Measurements from ENCODE around the gene LPCAT2.
A peak's percentile ranks its signal among the peaks of the same experiment; 100 is the strongest.

LPCAT2 gene

GRCh38 chr16:55508941-55509931, at the start of gene LPCAT2:
LPCAT2 (plus strand) TSS chr16:55509072; CDS start chr16:55509182, 110 bp downstream.
- Histone ChIP-seq H3K36me3 (ENCODE audit: control insufficient read depth, insufficient read depth, low read length) (no peaks in the 10 kb centered on the region), H3K4me3 (ENCODE audit: low read length) (peak within 1 kb of the TSS; percentile 64), H3K27me3 (ENCODE audit: control insufficient read depth, insufficient read depth, low read length) (no peaks in the 10 kb centered on the region), H3K27ac (ENCODE audit: low read depth, low read length) (no peak within 1 kb of the TSS), H3K4me1 (ENCODE audit: control insufficient read depth, insufficient read depth, low read length) (no peaks in the 10 kb centered on the region), H3K9ac (ENCODE audit: low read length) (no peak within 1 kb of the TSS)

- H3K27me3 ChIP-seq (ENCODE audit: control insufficient read depth, insufficient read depth, low read length) = no peaks in the 10 kb centered on the region
- no peak overlapping the region for H3K4me3 ChIP-seq (ENCODE audit: low read length)
- no peaks in the 10 kb centered on the region for H3K4me1 ChIP-seq (ENCODE audit: control insufficient read depth, insufficient read depth, low read length)
Measured at GRCh38 chr16:55462241-55462640, 46.6 kb upstream of the LPCAT2 start.

GRCh38 chr16:55464375-55464774, 44.5 kb upstream of the LPCAT2 start:
- no peak overlapping the region for H3K27ac ChIP-seq (ENCODE audit: low read depth, low read length)
- H3K4me1 ChIP-seq (ENCODE audit: control insufficient read depth, insufficient read depth, low read length) = no peaks in the 10 kb centered on the region
- no peaks in the 10 kb centered on the region for H3K27me3 ChIP-seq (ENCODE audit: control insufficient read depth, insufficient read depth, low read length)
- H3K36me3 ChIP-seq (ENCODE audit: control insufficient read depth, insufficient read depth, low read length) = no peaks in the 10 kb centered on the region
- no peak overlapping the region for H3K4me3 ChIP-seq (ENCODE audit: low read length)
- no peak overlapping the region for H3K9ac ChIP-seq (ENCODE audit: low read length)

More at GRCh38 chr16:55462241-55462640, 46.6 kb upstream of the LPCAT2 start:
- no peak overlapping the region for H3K9ac ChIP-seq (ENCODE audit: low read length)
- H3K36me3 ChIP-seq (ENCODE audit: control insufficient read depth, insufficient read depth, low read length) = no peaks in the 10 kb centered on the region
- H3K27ac ChIP-seq (ENCODE audit: low read depth, low read length) = no peak overlapping the region

GRCh38 chr16:55465077-55465896, 43.6 kb upstream of the LPCAT2 start:
- no peaks in the 10 kb centered on the region for H3K36me3 ChIP-seq (ENCODE audit: control insufficient read depth, insufficient read depth, low read length)
- H3K27ac ChIP-seq (ENCODE audit: low read depth, low read length) = no peak overlapping the region
- H3K4me1 ChIP-seq (ENCODE audit: control insufficient read depth, insufficient read depth, low read length) = peaks cover 1% of the 10 kb centered on the region
- no peaks in the 10 kb centered on the region for H3K27me3 ChIP-seq (ENCODE audit: control insufficient read depth, insufficient read depth, low read length)
- H3K9ac ChIP-seq (ENCODE audit: low read length) = no peak overlapping the region
- no peak overlapping the region for H3K4me3 ChIP-seq (ENCODE audit: low read length)

GRCh38 chr16:55466209-55466608, 42.7 kb upstream of the LPCAT2 start:
- Histone ChIP-seq H3K4me3 (ENCODE audit: low read length) (no peak overlapping the region), H3K27me3 (ENCODE audit: control insufficient read depth, insufficient read depth, low read length) (no peaks in the 10 kb centered on the region), H3K9ac (ENCODE audit: low read length) (no peak overlapping the region), H3K27ac (ENCODE audit: low read depth, low read length) (no peak overlapping the region), H3K36me3 (ENCODE audit: control insufficient read depth, insufficient read depth, low read length) (no peaks in the 10 kb centered on the region), H3K4me1 (ENCODE audit: control insufficient read depth, insufficient read depth, low read length) (peaks cover 3% of the 10 kb centered on the region)

- no peak overlapping the region for H3K4me3 ChIP-seq (ENCODE audit: low read length)
- peaks cover 3% of the 10 kb centered on the region for H3K4me1 ChIP-seq (ENCODE audit: control insufficient read depth, insufficient read depth, low read length)
- no peaks in the 10 kb centered on the region for H3K27me3 ChIP-seq (ENCODE audit: control insufficient read depth, insufficient read depth, low read length)
- H3K9ac ChIP-seq (ENCODE audit: low read length) = no peak overlapping the region
- H3K27ac ChIP-seq (ENCODE audit: low read depth, low read length) = no peak overlapping the region
- H3K36me3 ChIP-seq (ENCODE audit: control insufficient read depth, insufficient read depth, low read length) = no peaks in the 10 kb centered on the region
Measured at GRCh38 chr16:55467898-55468297, 41.0 kb upstream of the LPCAT2 start.

- Histone ChIP-seq H3K4me3 (ENCODE audit: low read length) (no peak overlapping the region), H3K9ac (ENCODE audit: low read length) (no peak overlapping the region), H3K36me3 (ENCODE audit: control insufficient read depth, insufficient read depth, low read length) (no peaks in the 10 kb centered on the region), H3K27ac (ENCODE audit: low read depth, low read length) (no peak overlapping the region), H3K4me1 (ENCODE audit: control insufficient read depth, insufficient read depth, low read length) (peaks cover 3% of the 10 kb centered on the region), H3K27me3 (ENCODE audit: control insufficient read depth, insufficient read depth, low read length) (no peaks in the 10 kb centered on the region)
Measured at GRCh38 chr16:55468352-55468990, 40.4 kb upstream of the LPCAT2 start.

GRCh38 chr16:55469821-55470532, 38.9 kb upstream of the LPCAT2 start:
- no peak overlapping the region for H3K27ac ChIP-seq (ENCODE audit: low read depth, low read length)
- peaks cover 3% of the 10 kb centered on the region for H3K4me1 ChIP-seq (ENCODE audit: control insufficient read depth, insufficient read depth, low read length)

GRCh38 chr16:55470533-55471371, 38.1 kb upstream of the LPCAT2 start:
- Histone ChIP-seq H3K4me1 (ENCODE audit: control insufficient read depth, insufficient read depth, low read length) (peaks cover 3% of the 10 kb centered on the region), H3K36me3 (ENCODE audit: control insufficient read depth, insufficient read depth, low read length) (no peaks in the 10 kb centered on the region), H3K27ac (ENCODE audit: low read depth, low read length) (no peak overlapping the region), H3K9ac (ENCODE audit: low read length) (no peak overlapping the region), H3K27me3 (ENCODE audit: control insufficient read depth, insufficient read depth, low read length) (no peaks in the 10 kb centered on the region), H3K4me3 (ENCODE audit: low read length) (no peak overlapping the region)

More at GRCh38 chr16:55469821-55470532, 38.9 kb upstream of the LPCAT2 start:
- Histone ChIP-seq H3K36me3 (ENCODE audit: control insufficient read depth, insufficient read depth, low read length) (no peaks in the 10 kb centered on the region), H3K27me3 (ENCODE audit: control insufficient read depth, insufficient read depth, low read length) (no peaks in the 10 kb centered on the region), H3K9ac (ENCODE audit: low read length) (no peak overlapping the region), H3K4me3 (ENCODE audit: low read length) (no peak overlapping the region)

GRCh38 chr16:55471448-55472097, 37.3 kb upstream of the LPCAT2 start:
- Histone ChIP-seq H3K36me3 (ENCODE audit: control insufficient read depth, insufficient read depth, low read length) (no peaks in the 10 kb centered on the region), H3K9ac (ENCODE audit: low read length) (no peak overlapping the region), H3K4me3 (ENCODE audit: low read length) (no peak overlapping the region), H3K4me1 (ENCODE audit: control insufficient read depth, insufficient read depth, low read length) (peaks cover 7% of the 10 kb centered on the region), H3K27me3 (ENCODE audit: control insufficient read depth, insufficient read depth, low read length) (no peaks in the 10 kb centered on the region), H3K27ac (ENCODE audit: low read depth, low read length) (no peak overlapping the region)

- no peaks in the 10 kb centered on the region for H3K36me3 ChIP-seq (ENCODE audit: control insufficient read depth, insufficient read depth, low read length)
- peaks cover 7% of the 10 kb centered on the region for H3K4me1 ChIP-seq (ENCODE audit: control insufficient read depth, insufficient read depth, low read length)
- H3K27ac ChIP-seq (ENCODE audit: low read depth, low read length) = no peak overlapping the region
- H3K27me3 ChIP-seq (ENCODE audit: control insufficient read depth, insufficient read depth, low read length) = no peaks in the 10 kb centered on the region
- no peak overlapping the region for H3K9ac ChIP-seq (ENCODE audit: low read length)
- H3K4me3 ChIP-seq (ENCODE audit: low read length) = no peak overlapping the region
Measured at GRCh38 chr16:55473587-55473986, 35.3 kb upstream of the LPCAT2 start.

All from rectal smooth muscle tissue (tissue), 1 donor.